ENCODE measurements around the gene GLI1.
"Not testable (repeated sequence)": the region's sequence is repeated elsewhere in the genome, so short reads cannot be mapped to it uniquely, and the experiment has no call there.

The GLI1 gene

DNA sequence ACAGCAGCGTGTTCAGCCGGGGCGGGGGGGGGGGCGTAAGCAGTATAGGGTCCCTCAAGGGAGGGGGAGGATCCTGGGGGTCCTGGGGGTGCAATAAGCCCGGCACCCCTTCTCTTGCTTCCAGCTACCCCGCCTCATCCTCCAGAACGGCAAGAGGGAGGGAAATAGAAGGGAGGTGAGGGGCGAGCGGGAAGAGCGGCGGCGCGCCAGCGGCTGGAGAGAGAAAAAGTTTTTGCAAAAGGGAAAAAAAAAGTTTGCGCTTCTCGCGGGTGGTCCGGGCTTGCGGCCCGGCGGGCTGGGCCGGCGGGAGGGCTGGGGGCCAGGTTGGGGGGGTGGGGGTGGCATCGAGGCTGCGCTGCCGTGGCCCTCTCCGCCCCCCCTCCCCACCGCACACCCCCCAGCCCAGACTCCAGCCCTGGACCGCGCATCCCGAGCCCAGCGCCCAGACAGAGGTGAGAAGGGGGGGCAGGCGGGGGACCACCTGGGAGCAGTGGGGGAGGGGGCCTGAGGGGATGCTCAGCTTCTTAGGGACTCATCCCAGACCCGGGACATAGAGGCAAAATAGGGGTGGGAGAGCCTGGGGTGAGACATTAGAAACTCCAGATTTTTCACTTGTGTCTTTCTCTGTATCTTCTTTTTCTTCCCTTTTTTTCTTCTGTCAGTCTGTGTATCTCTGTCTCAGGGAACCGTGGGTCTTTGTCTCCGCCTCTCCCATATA lies at the start of gene GLI1:
TSS of gene GLI1 (plus strand) at position 36 of the 718 bp plus-strand sequence. CDS start 3,907 bp downstream, outside the sequence.
- TF ChIP-seq, protein P1, sequence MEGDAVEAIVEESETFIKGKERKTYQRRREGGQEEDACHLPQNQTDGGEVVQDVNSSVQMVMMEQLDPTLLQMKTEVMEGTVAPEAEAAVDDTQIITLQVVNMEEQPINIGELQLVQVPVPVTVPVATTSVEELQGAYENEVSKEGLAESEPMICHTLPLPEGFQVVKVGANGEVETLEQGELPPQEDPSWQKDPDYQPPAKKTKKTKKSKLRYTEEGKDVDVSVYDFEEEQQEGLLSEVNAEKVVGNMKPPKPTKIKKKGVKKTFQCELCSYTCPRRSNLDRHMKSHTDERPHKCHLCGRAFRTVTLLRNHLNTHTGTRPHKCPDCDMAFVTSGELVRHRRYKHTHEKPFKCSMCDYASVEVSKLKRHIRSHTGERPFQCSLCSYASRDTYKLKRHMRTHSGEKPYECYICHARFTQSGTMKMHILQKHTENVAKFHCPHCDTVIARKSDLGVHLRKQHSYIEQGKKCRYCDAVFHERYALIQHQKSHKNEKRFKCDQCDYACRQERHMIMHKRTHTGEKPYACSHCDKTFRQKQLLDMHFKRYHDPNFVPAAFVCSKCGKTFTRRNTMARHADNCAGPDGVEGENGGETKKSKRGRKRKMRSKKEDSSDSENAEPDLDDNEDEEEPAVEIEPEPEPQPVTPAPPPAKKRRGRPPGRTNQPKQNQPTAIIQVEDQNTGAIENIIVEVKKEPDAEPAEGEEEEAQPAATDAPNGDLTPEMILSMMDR (IDR thresholded peaks at IDR 0.05; ENCODE audit: insufficient read depth, missing control alignments), result no peak
- no peak for FAIRE-seq
- no peak for DNase-seq (ENCODE audit: insufficient read length, low spot score)

DNA sequence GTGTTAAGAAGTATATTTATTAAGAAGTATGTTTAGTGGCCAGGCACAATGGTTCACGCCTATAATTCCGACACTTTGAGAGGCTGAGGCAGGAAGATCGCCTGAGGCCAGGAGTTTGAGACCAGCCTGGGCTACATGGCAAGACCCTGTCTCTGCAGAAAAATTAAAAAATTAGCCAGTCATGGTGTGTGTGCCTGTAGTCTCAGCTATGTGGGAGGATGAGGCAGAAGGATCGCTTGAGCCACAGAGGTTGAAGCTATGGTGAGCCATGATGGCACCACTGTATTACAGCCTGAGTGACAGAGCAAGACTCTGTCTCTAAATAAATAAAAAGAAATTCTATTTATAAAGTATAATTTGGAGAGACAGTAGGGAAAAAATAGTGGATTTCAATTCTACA lies 49.1 kb upstream of the GLI1 start:
- DNase-seq (ENCODE audit: insufficient read length, low spot score) (no peak), FAIRE-seq (no peak)
- TF ChIP-seq, protein P1 (IDR thresholded peaks at IDR 0.05; ENCODE audit: insufficient read depth, missing control alignments), result no peak

DNA sequence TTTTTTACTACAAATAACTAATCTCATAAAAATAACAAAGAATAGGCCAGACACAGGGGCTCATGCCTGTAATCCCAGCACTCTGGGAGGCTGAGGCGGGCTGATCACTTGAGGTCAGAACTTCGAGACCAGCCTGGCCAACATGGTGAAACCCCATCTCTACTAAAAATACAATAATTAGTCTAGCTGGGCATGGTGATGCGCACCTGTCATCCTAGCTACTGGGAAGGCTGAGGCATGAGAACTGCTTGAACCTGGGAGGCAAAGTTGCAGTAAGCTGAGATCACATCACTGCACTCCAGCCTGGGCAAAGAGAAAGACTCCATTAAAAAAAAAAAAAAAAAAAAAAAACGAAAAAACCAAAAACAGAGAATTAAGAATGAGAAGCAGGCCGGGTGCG lies 45.4 kb upstream of the GLI1 start:
- not testable (repeated sequence) for FAIRE-seq; DNase-seq (ENCODE audit: insufficient read length, low spot score)

DNA sequence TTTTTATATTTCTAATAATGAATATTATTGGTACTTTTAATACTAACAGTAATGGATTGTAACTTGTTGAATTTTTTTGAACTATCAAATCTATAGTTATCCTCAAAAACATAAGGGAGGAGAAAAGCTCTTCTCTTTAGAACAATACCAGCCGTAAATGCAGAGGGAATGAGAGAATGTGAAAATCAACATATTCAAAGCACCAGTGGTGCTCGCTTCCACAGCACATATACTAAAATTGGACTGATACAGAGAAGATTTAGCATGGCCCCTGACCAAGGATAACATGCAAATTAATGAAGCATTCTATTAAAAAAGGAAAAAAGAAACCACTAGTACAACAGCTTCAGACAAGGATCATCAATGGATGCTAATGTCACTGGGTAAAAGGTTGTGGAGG lies 44.5 kb upstream of the GLI1 start:
- DNase-seq (ENCODE audit: insufficient read length, low spot score), result no peak
- no peak for FAIRE-seq
- TF ChIP-seq, protein P1 (IDR thresholded peaks at IDR 0.05; ENCODE audit: insufficient read depth, missing control alignments), result no peak

DNA sequence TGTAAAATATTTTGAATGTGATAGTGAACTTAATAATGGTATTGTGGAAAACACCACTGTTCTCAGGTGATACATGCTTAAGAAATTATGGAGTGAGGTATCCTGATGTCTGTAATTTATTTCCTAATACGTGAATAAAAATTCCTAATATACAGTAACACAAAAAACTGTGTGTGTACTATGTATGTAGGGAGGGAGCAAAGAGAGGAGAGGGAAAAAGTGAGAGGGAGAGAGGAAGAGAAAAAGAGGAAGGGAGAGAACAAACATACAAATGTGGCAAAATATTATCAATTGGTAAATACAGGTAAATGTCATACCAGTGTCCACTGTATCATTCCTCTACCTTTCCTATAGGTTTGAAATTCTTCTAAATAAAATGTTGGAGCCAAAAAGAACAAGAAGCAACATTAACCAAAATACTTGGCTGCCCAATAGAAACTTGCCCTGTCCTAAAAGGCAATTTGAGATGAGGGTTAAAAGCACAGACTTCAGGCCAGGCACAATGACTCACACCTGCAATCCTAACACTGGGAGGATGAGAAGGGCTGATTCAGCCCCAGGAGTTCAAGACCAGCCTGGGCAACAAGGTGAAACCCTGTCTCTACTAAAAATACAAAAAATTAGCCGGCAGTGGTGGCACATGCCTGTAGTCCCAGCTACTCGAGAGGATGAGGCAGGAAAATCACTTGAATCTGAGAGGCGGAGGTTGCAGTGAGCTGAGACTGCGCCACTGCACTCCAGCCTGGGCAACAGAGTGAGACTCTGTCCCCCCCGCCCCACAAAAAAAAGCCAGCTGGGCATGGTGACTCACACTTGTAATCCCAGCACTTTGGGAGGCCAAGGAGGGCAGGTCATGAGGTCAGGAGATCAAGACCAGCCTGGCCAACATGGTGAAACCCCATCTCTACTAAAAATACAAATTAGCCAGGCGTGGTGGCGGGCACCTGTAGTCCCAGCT lies 43.3 kb upstream of the GLI1 start:
- TF ChIP-seq, protein P1 (IDR thresholded peaks at IDR 0.05; ENCODE audit: insufficient read depth, missing control alignments), result no peak
- FAIRE-seq (no peak), DNase-seq (ENCODE audit: insufficient read length, low spot score) (no peak)

DNA sequence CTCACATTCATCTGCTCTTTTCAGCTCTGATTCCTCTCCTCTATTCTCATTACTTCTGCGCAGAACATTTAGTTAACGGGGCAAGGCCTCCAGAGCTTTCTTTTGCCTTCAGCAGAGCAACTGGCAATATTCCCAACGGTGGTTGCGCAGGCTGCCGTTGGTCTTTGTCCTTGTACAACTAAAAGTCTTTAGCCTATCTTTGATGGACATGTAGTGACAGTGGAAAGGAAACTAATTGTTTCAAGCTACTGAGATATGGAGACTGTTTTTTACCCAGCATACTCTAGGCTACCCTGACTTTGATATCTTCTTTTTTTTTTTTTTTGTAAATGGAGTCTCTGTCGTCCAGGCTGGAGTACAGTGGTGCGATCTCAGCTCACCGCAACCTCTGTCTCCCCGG lies 41.3 kb upstream of the GLI1 start:
- TF ChIP-seq, protein P1 (IDR thresholded peaks at IDR 0.05; ENCODE audit: insufficient read depth, missing control alignments), result no peak
- no peak for DNase-seq (ENCODE audit: insufficient read length, low spot score)
- no peak for FAIRE-seq

DNA sequence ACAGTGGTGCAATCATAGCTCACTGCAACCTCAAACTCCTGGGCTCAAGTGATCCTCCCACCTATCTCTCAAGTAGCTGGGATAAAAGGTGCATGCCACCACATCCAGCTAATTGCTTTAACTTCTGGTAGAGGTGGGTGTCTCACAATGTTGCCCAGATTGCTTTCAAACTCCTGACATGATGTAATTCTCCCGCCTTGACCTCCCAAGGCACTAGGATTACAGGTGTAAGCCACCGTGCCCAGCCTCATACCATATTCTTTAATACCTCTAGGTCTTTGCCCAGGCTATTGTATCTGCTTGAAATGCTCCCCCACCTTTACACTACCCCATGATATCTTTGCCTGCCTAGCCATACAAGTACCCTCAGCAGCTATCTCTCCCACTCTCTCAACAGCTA lies 40.1 kb upstream of the GLI1 start:
- DNase-seq (ENCODE audit: insufficient read length, low spot score), result no peak
- no peak for FAIRE-seq
- TF ChIP-seq, protein P1 (IDR thresholded peaks at IDR 0.05; ENCODE audit: insufficient read depth, missing control alignments), result no peak
